NB4 (cell line): ENCODE measurements around the gene PDX1.

Experiments used
- DNase-seq: peaks from one replicate; pipeline ENCODE4 v3.0.0; 2010; ENCODE audit warnings: low read depth
- H3K4me3 ChIP-seq: one replicate; pipeline ENCODE4 v1.5.1; 2011; ENCODE audit warnings: mild to moderate bottlenecking, low read depth, low read length, moderate library complexity
- MYC ChIP-seq: IDR thresholded peaks from 2 replicates; pipeline ENCODE4 v1.6.1; 2011; ENCODE audit warnings: low read depth, low read length
- POLR2A ChIP-seq: IDR thresholded peaks from 2 replicates; pipeline ENCODE4 v1.6.1; 2011; ENCODE audit warnings: mild to moderate bottlenecking; ENCODE audit not compliant: insufficient read length; ENCODE audit errors: extremely low read depth
- TF ChIP-seq, protein P1 (sequence below): IDR thresholded peaks from 2 replicates; pipeline ENCODE4 v1.6.1; 2011; ENCODE audit warnings: low read depth, low read length
- TF ChIP-seq, protein P2 (sequence below): IDR thresholded peaks from one replicate; pipeline ENCODE4 v1.5.1; 2012; ENCODE audit warnings: low read depth, low read length

PDX1 gene

DNA sequence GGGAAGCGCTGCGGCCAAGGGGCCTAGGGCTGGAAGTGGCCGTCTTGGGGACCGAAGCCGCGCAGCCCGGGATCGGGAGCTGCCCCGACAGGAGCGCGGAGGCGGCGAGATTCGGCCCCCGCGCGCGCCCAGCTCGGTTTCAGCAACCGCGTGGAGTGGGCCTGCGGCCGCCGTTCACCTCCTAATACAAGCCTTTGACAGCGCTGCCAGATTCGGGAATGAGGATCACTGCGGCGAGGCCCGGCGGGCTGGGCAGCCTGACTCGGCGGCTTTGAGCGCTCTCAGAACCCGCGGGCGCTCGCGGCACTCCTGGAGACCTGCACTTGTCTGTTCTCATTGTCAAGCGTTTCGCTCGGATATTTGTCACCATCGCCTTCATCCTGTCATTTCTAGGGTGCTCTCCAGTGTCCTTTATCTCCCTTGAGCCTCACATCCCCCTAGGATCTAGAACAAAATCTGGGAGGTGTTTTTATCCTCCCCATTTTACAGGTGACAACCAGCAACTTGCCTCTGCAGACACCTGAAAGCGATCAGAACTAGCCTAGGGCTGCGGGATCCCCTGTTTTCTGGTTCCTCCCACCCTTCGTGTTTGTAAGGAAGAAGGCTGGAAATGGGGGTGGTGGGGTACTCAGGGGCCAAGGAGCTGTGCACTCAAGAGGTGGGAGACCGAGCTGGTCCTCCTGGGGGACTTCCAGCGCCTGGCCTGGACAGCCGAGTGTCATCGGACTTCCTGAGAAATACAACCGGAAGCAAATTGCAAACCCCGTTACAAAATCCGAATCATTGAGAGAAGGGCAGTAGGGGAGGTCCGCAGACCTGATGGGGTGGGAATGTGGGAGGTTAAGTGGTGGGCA lies 50.8 kb downstream of the PDX1 start:
- TF ChIP-seq MYC = no peak
- TF ChIP-seq POLR2A = no peak
- TF ChIP-seq, protein P1, sequence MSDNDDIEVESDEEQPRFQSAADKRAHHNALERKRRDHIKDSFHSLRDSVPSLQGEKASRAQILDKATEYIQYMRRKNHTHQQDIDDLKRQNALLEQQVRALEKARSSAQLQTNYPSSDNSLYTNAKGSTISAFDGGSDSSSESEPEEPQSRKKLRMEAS = no peak
- TF ChIP-seq, protein P2, sequence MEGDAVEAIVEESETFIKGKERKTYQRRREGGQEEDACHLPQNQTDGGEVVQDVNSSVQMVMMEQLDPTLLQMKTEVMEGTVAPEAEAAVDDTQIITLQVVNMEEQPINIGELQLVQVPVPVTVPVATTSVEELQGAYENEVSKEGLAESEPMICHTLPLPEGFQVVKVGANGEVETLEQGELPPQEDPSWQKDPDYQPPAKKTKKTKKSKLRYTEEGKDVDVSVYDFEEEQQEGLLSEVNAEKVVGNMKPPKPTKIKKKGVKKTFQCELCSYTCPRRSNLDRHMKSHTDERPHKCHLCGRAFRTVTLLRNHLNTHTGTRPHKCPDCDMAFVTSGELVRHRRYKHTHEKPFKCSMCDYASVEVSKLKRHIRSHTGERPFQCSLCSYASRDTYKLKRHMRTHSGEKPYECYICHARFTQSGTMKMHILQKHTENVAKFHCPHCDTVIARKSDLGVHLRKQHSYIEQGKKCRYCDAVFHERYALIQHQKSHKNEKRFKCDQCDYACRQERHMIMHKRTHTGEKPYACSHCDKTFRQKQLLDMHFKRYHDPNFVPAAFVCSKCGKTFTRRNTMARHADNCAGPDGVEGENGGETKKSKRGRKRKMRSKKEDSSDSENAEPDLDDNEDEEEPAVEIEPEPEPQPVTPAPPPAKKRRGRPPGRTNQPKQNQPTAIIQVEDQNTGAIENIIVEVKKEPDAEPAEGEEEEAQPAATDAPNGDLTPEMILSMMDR = no peak
- H3K4me3 ChIP-seq = no peak overlapping the region
- DNase-seq = no peak

DNA sequence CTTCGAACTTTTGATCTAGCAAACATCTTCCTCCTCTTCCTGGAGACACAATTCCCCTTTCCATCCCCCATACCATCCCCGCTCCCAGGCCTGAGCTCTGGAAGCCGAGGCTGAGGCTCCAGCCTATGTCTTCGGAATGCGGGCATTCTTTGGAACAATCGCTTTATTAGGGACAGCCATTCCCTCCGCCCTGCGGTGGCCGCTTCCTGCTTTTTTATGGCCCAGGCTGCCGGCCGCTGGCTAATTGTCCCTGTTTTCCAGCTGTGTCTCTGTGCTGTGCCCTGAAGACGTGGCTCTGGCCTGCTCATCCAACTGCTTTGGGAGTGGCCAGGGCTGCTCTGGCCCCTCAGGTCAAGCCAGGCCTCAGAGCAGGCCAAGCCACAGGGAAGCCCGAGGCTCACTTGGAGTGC lies 51.4 kb downstream of the PDX1 start:
- no peak for DNase-seq
- H3K4me3 ChIP-seq = no peak overlapping the region
- TF ChIP-seq POLR2A (no peak), MYC (no peak)
- TF ChIP-seq, protein P2 = no peak
- TF ChIP-seq, protein P1 = no peak

DNA sequence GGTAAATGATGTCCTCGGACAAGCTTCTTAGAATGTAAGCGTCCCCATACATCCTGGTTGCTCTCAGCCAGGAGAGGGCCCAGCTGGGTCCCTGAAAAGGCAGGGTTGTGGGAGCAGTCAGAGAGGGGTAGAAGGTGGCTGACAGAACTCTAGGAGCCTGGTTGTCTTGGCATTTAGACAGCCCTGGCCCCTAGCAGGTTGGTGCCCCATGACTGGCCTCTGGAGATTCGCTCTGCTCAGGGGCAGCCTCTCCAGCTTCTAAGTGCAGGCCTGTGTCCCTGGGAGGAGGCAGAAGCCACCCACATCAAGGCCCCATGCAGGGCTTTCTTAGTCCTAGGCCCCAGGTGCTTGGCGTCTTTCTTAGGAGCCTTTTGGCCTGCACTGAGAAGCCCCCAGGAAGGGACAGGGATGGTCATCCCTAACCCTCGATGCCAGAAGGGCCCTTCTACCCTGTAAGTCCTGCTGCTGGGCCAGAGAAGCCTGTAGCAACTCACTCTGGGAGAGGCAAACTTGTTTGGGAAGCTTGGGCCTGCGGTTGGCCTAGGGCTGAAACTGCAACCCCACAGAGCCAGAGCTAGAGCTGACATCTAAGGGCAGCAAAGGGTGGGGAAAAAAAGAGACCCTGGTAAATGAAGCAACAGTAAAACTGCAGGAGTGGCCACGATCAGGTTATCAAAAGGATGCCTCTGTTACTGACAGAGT lies 52.1 kb downstream of the PDX1 start:
- no peak overlapping the region for H3K4me3 ChIP-seq
- no peak for DNase-seq
- TF ChIP-seq MYC = no peak
- TF ChIP-seq, protein P1 = no peak
- TF ChIP-seq POLR2A = no peak
- TF ChIP-seq, protein P2 = no peak

DNA sequence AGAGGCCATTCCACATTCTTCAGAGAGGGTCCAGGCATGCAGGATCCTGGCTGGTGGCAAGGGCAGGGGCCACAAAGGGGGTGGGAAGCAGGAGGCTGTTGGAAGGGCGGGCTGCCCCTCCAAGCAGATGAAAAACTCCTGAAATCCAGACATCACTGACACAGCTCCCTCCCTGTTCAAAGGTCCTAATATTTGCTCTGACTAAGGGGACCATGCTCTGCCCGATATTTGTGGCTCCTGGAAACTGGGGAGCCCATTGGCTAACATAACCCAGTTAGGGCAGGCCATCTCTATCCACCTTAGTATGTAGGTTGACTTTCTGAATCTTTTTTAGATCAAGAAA lies 52.6 kb downstream of the PDX1 start:
- TF ChIP-seq POLR2A = no peak
- TF ChIP-seq MYC = no peak
- TF ChIP-seq, protein P1 = no peak
- TF ChIP-seq, protein P2 = no peak
- no peak for DNase-seq

DNA sequence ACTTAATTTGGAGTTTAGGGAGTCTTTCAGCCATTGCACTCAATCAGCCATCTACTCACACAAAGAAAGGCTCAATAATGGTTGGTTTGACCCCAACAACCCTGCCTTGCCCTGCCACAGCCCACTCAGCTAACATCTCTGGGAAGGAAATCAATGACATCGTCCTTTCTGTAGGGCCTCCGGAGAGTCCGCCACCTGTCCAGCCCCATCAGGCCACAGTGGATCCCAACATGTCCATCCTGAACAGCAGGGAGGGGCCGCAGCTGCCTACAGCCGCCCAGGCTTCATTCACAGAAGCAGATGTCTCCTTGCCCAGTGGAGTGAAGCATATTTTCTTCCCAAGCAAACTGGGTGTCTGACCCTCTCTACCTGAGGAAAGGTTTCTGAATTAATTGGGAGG lies 53.5 kb downstream of the PDX1 start:
- TF ChIP-seq MYC (no peak), POLR2A (no peak)
- TF ChIP-seq, protein P2 = no peak
- TF ChIP-seq, protein P1 = no peak
- no peak for DNase-seq
- H3K4me3 ChIP-seq = no peak overlapping the region

More for the DNA sequence above, 52.6 kb downstream of the PDX1 start:
- H3K4me3 ChIP-seq = no peak overlapping the region
